HepG2 (cell line): ENCODE data around the gene ATP9A. TPM values are rescaled to one million over a fixed set of nuclear protein-coding genes. Genes with fewer than 3 reads are reported as not detected.

Source experiments
- ATAC-seq: fragments of 200-7000 bp; cut with Tn5 transposase; 3 replicates; pipeline ENCODE4 v1.9.1; 2020; ENCODE audit warnings: mild to moderate bottlenecking, moderate library complexity
- BruUV-seq: library from RNA; stranded (reverse); fragments of 400-500 nt; replicated peaks from 2 replicates; lab custom pipeline; 2021; lab: Mats Ljungman, UMichigan
- CTCF ChIA-PET: fragments of 300-600 bp; formaldehyde crosslinking; extraction: SDS; loops from one replicate; lab custom pipeline; 2021; ENCODE audit warnings: low total read pairs, inconsistent platforms, low intra/inter-chr PET ratio; lab: Yijun Ruan, JAX
- POLR2A ChIA-PET: fragments of 350-600 bp; sonication (Branson Sonifier 250); formaldehyde crosslinking; loops from one replicate; lab custom pipeline; 2020; ENCODE audit warnings: antibody characterized with exemption, inconsistent platforms; lab: Yijun Ruan, JAX
- DNase-seq: peaks from one replicate; pipeline ENCODE4 v3.0.0-alpha.2; 2015; ENCODE audit warnings: low spot score
- FAIRE-seq: peaks from 3 replicates; lab custom pipeline; 2011; peaks lifted over from hg19 to GRCh38; lab: Jason Lieb, UNC
- H2AFZ ChIP-seq: one replicate; pipeline ENCODE4 v1.6.1; 2011; ENCODE audit warnings: low read length, inconsistent platforms
- H3K27ac ChIP-seq: fragments of 300-600 bp; 3 replicates; pipeline ENCODE4 v1.8.0; 2011; ENCODE audit warnings: mixed run types, mild to moderate bottlenecking, mixed read lengths, low read length, inconsistent platforms; ENCODE audit not compliant: insufficient read depth; ENCODE audit errors: extremely low read length
- H3K27me3 ChIP-seq, 2 experiments: fragments of 200-600 bp in 1 of 2; 2 replicates in 1 of 2; 3 replicates in 1 of 2; pipeline versions ENCODE4 v1.6.0 to v1.8.0; 2011; ENCODE audit warnings: low read length in 2 of 2, mild to moderate bottlenecking in 2 of 2, moderate library complexity in 2 of 2, inconsistent platforms in 1 of 2; ENCODE audit not compliant: insufficient read depth in 2 of 2, control insufficient read depth in 1 of 2
- H3K36me3 ChIP-seq, 2 experiments: fragments of 200-600 bp in 1 of 2; replicated peaks in 1 of 2; 2 replicates in 1 of 2; 3 replicates in 1 of 2; pipeline versions ENCODE4 v1.5.1 to v1.8.0; 2011; ENCODE audit warnings: low read length in 2 of 2, inconsistent platforms in 1 of 2; ENCODE audit not compliant: insufficient read depth in 2 of 2, control insufficient read depth in 1 of 2
- H3K4me1 ChIP-seq: 2 replicates; pipeline ENCODE4 v1.5.1; 2012; ENCODE audit warnings: low read length, inconsistent platforms; ENCODE audit not compliant: insufficient read depth
- H3K4me2 ChIP-seq: 2 replicates; pipeline ENCODE4 v1.6.0; 2011; ENCODE audit warnings: low read depth, low read length, inconsistent platforms
- H3K4me3 ChIP-seq, 3 experiments: fragments of 200-600 bp in 1 of 3; sonication (generic), shearing (Covaris generic) in 1 of 3; replicated peaks in 1 of 3; 2 replicates each; pipeline ENCODE4 v1.5.1; 2011 to 2016; ENCODE audit warnings: low read length in 3 of 3, inconsistent platforms in 2 of 3, low read depth in 2 of 3, mild to moderate bottlenecking in 2 of 3, control low read depth in 1 of 3, mixed read lengths in 1 of 3; ENCODE audit not compliant: insufficient read depth in 1 of 3
- H3K79me2 ChIP-seq: one replicate; pipeline ENCODE4 v1.6.1; 2011; ENCODE audit warnings: low read length, inconsistent platforms; ENCODE audit not compliant: insufficient read depth
- H3K9ac ChIP-seq: 2 replicates; pipeline ENCODE4 v1.6.0; 2011; ENCODE audit warnings: mild to moderate bottlenecking, low read depth, low read length, inconsistent platforms; ENCODE audit not compliant: insufficient read depth
- H3K9me3 ChIP-seq: 2 replicates; pipeline ENCODE4 v1.5.1; 2012; ENCODE audit warnings: mild to moderate bottlenecking, low read length
- H4K20me1 ChIP-seq: 2 replicates; pipeline ENCODE4 v1.6.0; 2011; ENCODE audit warnings: inconsistent platforms, mild to moderate bottlenecking, low read length, moderate library complexity; ENCODE audit not compliant: insufficient read depth
- AFF4 ChIP-seq: sonication (generic); formaldehyde crosslinking; IDR thresholded peaks from 2 replicates; pipeline ENCODE4 v1.4.0; 2020; ENCODE audit warnings: missing genetic modification reagents
- CEBPZ ChIP-seq: IDR thresholded peaks from 2 replicates; pipeline ENCODE4 v1.6.1; 2012; ENCODE audit warnings: low read length, improper control_type of control experiment
- CENPX ChIP-seq: sonication (generic); formaldehyde crosslinking; IDR thresholded peaks from 2 replicates; pipeline ENCODE4 v1.9.0; 2021; ENCODE audit warnings: mild to moderate bottlenecking, missing genetic modification reagents, moderate library complexity
- MAZ ChIP-seq, 2 experiments: sonication (generic) in 1 of 2; formaldehyde crosslinking in 1 of 2; IDR thresholded peaks; 2 replicates each; pipeline versions ENCODE4 v1.5.0 to v1.6.1; 2012 to 2020; ENCODE audit warnings: low read depth in 2 of 2, mild to moderate bottlenecking in 2 of 2, borderline replicate concordance in 1 of 2, improper control_type of control experiment in 1 of 2, low read length in 1 of 2, missing genetic modification reagents in 1 of 2, moderate library complexity in 1 of 2
- WGBS: methylation state at CpG from one replicate; pipeline ENCODE4 v1.1.6; 2017; ENCODE audit warnings: low lambda C conversion rate; 5-methylcytosine and 5-hydroxymethylcytosine counted together
- in situ Hi-C: cut with HindIII; loops from 2 replicates; pipeline ENCODE4 v1.10.0; 2017; ENCODE audit warnings: low pct_unique_long_range_greater_than_20kb; ENCODE audit not compliant: extremely low pct_ligation_motif_present
- intact Hi-C: fragments of 100-400 bp; cut with micrococcal nuclease; formaldehyde crosslinking; loops from one replicate; pipeline ENCODE4 v1.10.0; 2022; ENCODE audit not compliant: unreplicated experiment
- polyA plus RNA-seq, 8 experiments: library from polyadenylated mRNA; depleted of rRNA in 3 of 8; stranded (reverse) in 7 of 8; unstranded in 1 of 8; fragments of >200 nt; fragmentation: Illumina TruSeq in 4 of 8; extraction: Trizol in 4 of 8; gene quantifications; 2 replicates each; pipeline versions ENCODE4 v1.2.1 to v1.2.3, GENCODE V29; 2011 to 2016; ENCODE audit warnings: low read depth in 4 of 8, missing spikeins in 1 of 8, mixed read lengths in 1 of 8; ENCODE audit not compliant: insufficient read depth in 1 of 8
- total RNA-seq, 5 experiments: library from RNA; depleted of rRNA; stranded (reverse); fragments of >200 nt; fragmentation: Illumina TruSeq; extraction: Trizol; gene quantifications; 2 replicates each; pipeline ENCODE4 v1.2.3, GENCODE V29; 2016; ENCODE audit warnings: low read depth in 1 of 5

The ATP9A gene
- total and polyA plus RNA-seq, 2 of the 13 experiments (the other 11 are each of a cell fraction or from before 2014, with no cell fraction given): 11.8 to 18.5 TPM

GRCh38 chr20:51807720-51808250, 39.6 kb upstream of the ATP9A start:
- POLR2A ChIA-PET: no interaction called here
- H3K79me2 ChIP-seq: no peaks in the 10 kb centered on the region
- no peak overlapping the region for H3K27ac ChIP-seq
- TF ChIP-seq CEBPZ: no peak
- no peak for ATAC-seq
- H4K20me1 ChIP-seq: no peaks in the 10 kb centered on the region
- FAIRE-seq: no peak
- H2AFZ ChIP-seq: no peak overlapping the region
- H3K9ac ChIP-seq: no peak overlapping the region
- intact Hi-C loops (no loop called here), in situ Hi-C loops (no loop called here)
- no peaks in the 10 kb centered on the region for H3K36me3 ChIP-seq
- H3K4me1 ChIP-seq: peaks cover 52% of the 10 kb centered on the region
- DNase-seq: no peak
- no TSS peak for BruUV-seq
- H3K4me2 ChIP-seq: no peak overlapping the region
- CTCF ChIA-PET: no interaction called here
- H3K4me3 ChIP-seq: no peak overlapping the region
- H3K9me3 ChIP-seq: no peaks in the 10 kb centered on the region
- 24% methylated on average over 5 of the region's 5 CpGs for WGBS
- H3K27me3 ChIP-seq: 0 out of 5 replicates have a peak, but pooled peaks cover 0 to 3% of the 10 kb centered on the region in 2 experiments

GRCh38 chr20:51804754-51805153, 36.6 kb upstream of the ATP9A start:
- no peaks in the 10 kb centered on the region for H3K9me3 ChIP-seq
- H3K4me3 ChIP-seq: no peak overlapping the region
- WGBS: 38% methylated on average over 7 of the region's 7 CpGs
- H3K4me1 ChIP-seq: peaks cover 43% of the 10 kb centered on the region
- peak overlapping the region; percentile 5; the same call in 1 of the 2 replicates for H3K4me2 ChIP-seq
- POLR2A ChIA-PET: no interaction called here
- H3K36me3 ChIP-seq: no peaks in the 10 kb centered on the region
- no TSS peak for BruUV-seq
- peaks cover 2 to 28% of the 10 kb centered on the region in 2 experiments; a peak in 3 of 5 replicates for H3K27me3 ChIP-seq
- intact Hi-C loops (no loop called here), in situ Hi-C loops (loop anchor here (5.0 kb wide), 1 partner anchor 278 kb away; no protein-coding TSS in a partner anchor)
- H3K27ac ChIP-seq: no peak overlapping the region
- no peaks in the 10 kb centered on the region for H4K20me1 ChIP-seq
- no peak overlapping the region for H2AFZ ChIP-seq
- CTCF ChIA-PET: no interaction called here
- FAIRE-seq (no peak), DNase-seq (no peak), ATAC-seq (no peak)
- no peak overlapping the region for H3K9ac ChIP-seq
- no peaks in the 10 kb centered on the region for H3K79me2 ChIP-seq
- TF ChIP-seq AFF4 (no peak), MAZ (IDR thresholded peaks at IDR 0.05; ENCODE audit: borderline replicate concordance, low read depth, low read length) (no peak), MAZ (CRISPR knock-in tag; IDR thresholded peaks at IDR 0.05; ENCODE audit: low read depth) (no peak), CENPX (no peak)
